Neuronal stem cell (in vitro differentiated cells): ENCODE data around the gene UBE2QL1.

Experiments
- DNase-seq: peaks from one replicate; pipeline ENCODE4 v3.0.0-alpha.2; 2013; ENCODE audit warnings: low spot score
- H2AFZ ChIP-seq: one replicate; pipeline ENCODE4 v1.6.1; 2013; ENCODE audit warnings: mild to moderate bottlenecking, low read length, inconsistent platforms
- H2AK5ac ChIP-seq: 2 replicates; pipeline ENCODE4 v1.6.1; 2013; ENCODE audit warnings: low read depth, mild to moderate bottlenecking, inconsistent platforms, low read length, moderate library complexity, mixed read lengths
- H2BK120ac ChIP-seq: 2 replicates; pipeline ENCODE4 v1.6.1; 2013; ENCODE audit warnings: low read depth, mild to moderate bottlenecking, inconsistent platforms, low read length, moderate library complexity, mixed read lengths
- H2BK12ac ChIP-seq: one replicate; pipeline ENCODE4 v1.6.1; 2013; ENCODE audit warnings: low read length, inconsistent platforms
- H2BK15ac ChIP-seq: 2 replicates; pipeline ENCODE4 v1.6.1; 2013; ENCODE audit warnings: mild to moderate bottlenecking, low read length, inconsistent platforms, mixed read lengths
- H2BK5ac ChIP-seq: one replicate; pipeline ENCODE4 v1.6.1; 2013; ENCODE audit warnings: inconsistent platforms, mild to moderate bottlenecking, low read length, moderate library complexity
- H3K14ac ChIP-seq: one replicate; pipeline ENCODE4 v1.6.1; 2013; ENCODE audit warnings: low read length, inconsistent platforms
- H3K18ac ChIP-seq: 2 replicates; pipeline ENCODE4 v1.6.1; 2013; ENCODE audit warnings: low read length, inconsistent platforms
- H3K23ac ChIP-seq: 2 replicates; pipeline ENCODE4 v1.6.1; 2013; ENCODE audit warnings: low read depth, mild to moderate bottlenecking, mixed read lengths, low read length, inconsistent platforms; ENCODE audit not compliant: poor library complexity
- H3K27ac ChIP-seq: replicated peaks from 3 replicates; pipeline ENCODE4 v1.5.1; 2013; ENCODE audit warnings: low read length, inconsistent platforms
- H3K27me3 ChIP-seq, 3 experiments: 2 replicates each; pipeline ENCODE4 v1.6.1; 2013; ENCODE audit warnings: low read length in 3 of 3, mild to moderate bottlenecking in 2 of 3, inconsistent platforms in 1 of 3, low read depth in 1 of 3, mixed read lengths in 1 of 3, moderate library complexity in 1 of 3; ENCODE audit not compliant: control insufficient read depth in 3 of 3, insufficient read depth in 3 of 3
- H3K36me3 ChIP-seq, 2 donors: replicated peaks in 1 of 2; 2 replicates each; pipeline ENCODE4 v1.6.1; 2013; ENCODE audit warnings: low read length in 2 of 2; ENCODE audit not compliant: control insufficient read depth in 2 of 2, insufficient read depth in 2 of 2
- H3K4ac ChIP-seq: 2 replicates; pipeline ENCODE4 v1.6.1; 2013; ENCODE audit warnings: inconsistent platforms, mild to moderate bottlenecking, low read length, moderate library complexity
- H3K4me1 ChIP-seq, 2 donors: 1 replicate in 1 of 2; 2 replicates in 1 of 2; pipeline ENCODE4 v1.6.1; 2013; ENCODE audit warnings: low read length in 2 of 2, low read depth in 1 of 2; ENCODE audit not compliant: control insufficient read depth in 2 of 2, insufficient read depth in 1 of 2
- H3K4me2 ChIP-seq: one replicate; pipeline ENCODE4 v1.6.1; 2013; ENCODE audit warnings: mild to moderate bottlenecking, low read length, inconsistent platforms; ENCODE audit not compliant: insufficient read depth, poor library complexity, severe bottlenecking
- H3K4me3 ChIP-seq, 2 donors: 2 replicates each; pipeline ENCODE4 v1.5.1; 2013; ENCODE audit warnings: low read length in 2 of 2, mild to moderate bottlenecking in 2 of 2, inconsistent platforms in 1 of 2, moderate library complexity in 1 of 2
- H3K79me1 ChIP-seq: one replicate; pipeline ENCODE4 v1.6.1; 2013; ENCODE audit warnings: low read depth, mild to moderate bottlenecking, inconsistent platforms, low read length, moderate library complexity
- H3K9ac ChIP-seq: one replicate; pipeline ENCODE4 v1.6.1; 2013; ENCODE audit warnings: mild to moderate bottlenecking, low read depth, low read length, inconsistent platforms; ENCODE audit not compliant: poor library complexity
- H3K9me3 ChIP-seq, 2 donors: replicated peaks in 1 of 2; 2 replicates each; pipeline versions ENCODE3 to v1.6.1; 2013; ENCODE audit warnings: low read length in 2 of 2, mild to moderate bottlenecking in 2 of 2, inconsistent platforms in 1 of 2, low read depth in 1 of 2, mixed read lengths in 1 of 2, moderate library complexity in 1 of 2; ENCODE audit not compliant: control insufficient read depth in 2 of 2, insufficient read depth in 1 of 2
- H4K8ac ChIP-seq: one replicate; pipeline ENCODE4 v1.6.1; 2013; ENCODE audit warnings: low read depth, mild to moderate bottlenecking, inconsistent platforms, low read length, moderate library complexity
- H4K91ac ChIP-seq: one replicate; pipeline ENCODE4 v1.6.1; 2013; ENCODE audit warnings: low read length, low read depth, mild to moderate bottlenecking, inconsistent platforms; ENCODE audit not compliant: poor library complexity
- WGBS, 2 donors: extraction: QIAGEN DNeasy Blood & Tissue Kit; methylation state at CpG; one replicate each; pipeline ENCODE4 v1.1.7; 2013; ENCODE audit warnings: missing lambda C conversion rate in 2 of 2, mixed read lengths in 1 of 2; ENCODE audit not compliant: insufficient read length in 2 of 2, insufficient replicate concordance in 1 of 2; ENCODE audit errors: extremely low coverage in 2 of 2; 5-methylcytosine and 5-hydroxymethylcytosine counted together

The UBE2QL1 gene

DNA sequence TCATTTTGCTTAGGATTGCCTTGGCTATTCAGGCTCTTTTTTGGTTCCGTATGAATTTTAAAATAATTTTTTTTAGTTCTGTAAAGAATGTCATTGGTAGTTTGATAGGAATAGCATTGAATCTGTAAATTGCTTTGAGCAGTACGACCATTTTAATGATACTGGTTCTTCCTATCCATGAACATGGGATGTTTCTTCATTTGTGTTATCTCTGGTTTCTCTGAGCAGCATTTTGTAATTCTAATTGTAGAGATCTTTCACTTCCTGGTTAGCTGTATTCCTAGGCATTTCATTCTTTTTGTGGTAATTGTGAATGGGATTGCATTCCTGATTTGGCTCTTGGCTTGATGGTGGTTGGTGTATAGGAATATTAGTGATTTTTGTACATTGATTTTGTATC lies 6.3 kb upstream of the UBE2QL1 start:
- Histone ChIP-seq H2AK5ac (no peak overlapping the region), H3K9ac (no peak overlapping the region), H3K14ac (no peak overlapping the region), H3K9me3 (peaks cover 2 to 4% of the 10 kb centered on the region in 2 donors), H4K8ac (no peak overlapping the region), H2BK120ac (no peak overlapping the region), H3K79me1 (no peaks in the 10 kb centered on the region), H2AFZ (no peak overlapping the region), H3K4me1 (no peaks in the 10 kb centered on the region), H3K18ac (no peak overlapping the region), H3K4me3 (no peak overlapping the region), H3K4me2 (no peak overlapping the region), H2BK15ac (no peak overlapping the region), H2BK12ac (no peak overlapping the region), H3K4ac (no peak overlapping the region), H3K23ac (no peak overlapping the region), H3K27me3 (peaks cover 0 to 4% (median 2%) of the 10 kb centered on the region in 3 experiments), H3K36me3 (no peaks in the 10 kb centered on the region), H3K27ac (no peak overlapping the region), H4K91ac (no peak overlapping the region), H2BK5ac (no peak overlapping the region)
- WGBS, 2 donors, result no CpG with 5 or more reads among the region's 2 CpGs
- no peak for DNase-seq

DNA sequence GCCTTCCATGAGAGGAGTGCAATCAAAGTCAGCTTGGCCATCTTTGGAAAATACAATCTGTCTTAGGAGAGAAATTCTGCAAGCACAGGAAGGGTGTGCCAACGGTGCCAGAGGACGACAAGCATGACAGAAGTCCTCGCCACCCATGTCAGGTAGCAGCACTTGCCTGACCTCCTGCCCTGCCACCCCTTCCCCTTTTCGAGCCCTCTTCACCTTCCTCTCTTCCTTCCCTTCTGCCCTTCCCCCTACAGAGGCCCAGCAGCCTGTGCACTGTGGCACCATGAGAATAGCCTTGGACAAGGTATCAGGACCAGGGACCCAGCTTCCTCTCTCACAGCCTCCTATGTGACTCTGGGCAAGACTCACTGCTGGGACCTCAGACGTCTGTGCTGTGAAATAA lies 5.3 kb upstream of the UBE2QL1 start:
- H4K91ac ChIP-seq, result no peak overlapping the region
- H3K36me3 ChIP-seq, result peaks cover 0 to 8% of the 10 kb centered on the region in 2 donors
- H3K4me3 ChIP-seq, result peak overlapping the region in 1 of 2 donors; percentile 8
- H3K4ac ChIP-seq, result no peak overlapping the region
- no peak overlapping the region for H2BK5ac ChIP-seq
- no peak overlapping the region for H2AK5ac ChIP-seq
- no peak overlapping the region for H4K8ac ChIP-seq
- no peak overlapping the region for H3K14ac ChIP-seq
- H3K9me3 ChIP-seq, result peaks cover 4 to 12% of the 10 kb centered on the region in 2 donors
- H2BK120ac ChIP-seq, result no peak overlapping the region
- DNase-seq, result no peak
- H3K23ac ChIP-seq, result peak overlapping the region; percentile 8
- H3K27ac ChIP-seq, result no peak overlapping the region
- H3K9ac ChIP-seq, result no peak overlapping the region
- H3K27me3 ChIP-seq, result peaks cover 0 to 14% (median 10%) of the 10 kb centered on the region in 3 experiments
- WGBS, 2 donors, result no CpG with 5 or more reads among the region's 5 CpGs
- peaks cover 5% of the 10 kb centered on the region for H3K79me1 ChIP-seq
- H3K4me1 ChIP-seq, result peaks cover 0 to 6% of the 10 kb centered on the region in 2 donors
- no peak overlapping the region for H2BK15ac ChIP-seq
- no peak overlapping the region for H3K4me2 ChIP-seq
- no peak overlapping the region for H3K18ac ChIP-seq
- no peak overlapping the region for H2BK12ac ChIP-seq
- H2AFZ ChIP-seq, result no peak overlapping the region

DNA sequence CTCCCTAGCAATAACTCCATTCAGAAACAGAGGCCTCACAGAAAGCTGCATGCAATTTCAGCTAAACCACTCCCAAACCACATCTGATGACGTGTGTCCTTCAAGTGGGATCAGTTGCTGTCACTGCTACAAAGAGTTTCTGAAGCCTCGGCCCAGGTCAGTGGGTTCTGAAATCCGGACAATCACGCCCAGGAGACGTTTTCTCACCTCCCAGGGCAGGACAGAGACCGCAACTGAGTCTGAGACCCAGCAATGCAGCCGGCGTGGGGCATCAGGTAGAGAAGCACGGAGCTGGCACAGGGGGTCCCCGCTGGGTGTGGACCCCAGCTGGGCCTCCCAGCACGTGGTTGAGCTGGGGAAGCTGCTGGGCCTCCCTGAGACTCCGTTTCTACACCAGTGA lies 2.6 kb upstream of the UBE2QL1 start:
- Histone ChIP-seq H2AFZ (no peak overlapping the region), H2BK120ac (no peak overlapping the region), H3K4me2 (no peak overlapping the region), H3K27me3 (peaks cover 3 to 40% (median 24%) of the 10 kb centered on the region in 3 experiments), H3K79me1 (peaks cover 5% of the 10 kb centered on the region), H3K9me3 (peaks cover 0 to 12% of the 10 kb centered on the region in 2 donors), H3K4me3 (no peak overlapping the region), H3K36me3 (peaks cover 0 to 8% of the 10 kb centered on the region in 2 donors), H3K9ac (no peak overlapping the region), H4K8ac (no peak overlapping the region), H3K14ac (no peak overlapping the region), H2BK12ac (no peak overlapping the region), H2BK15ac (no peak overlapping the region), H2AK5ac (no peak overlapping the region), H3K4ac (no peak overlapping the region), H3K27ac (no peak overlapping the region), H3K18ac (no peak overlapping the region), H3K23ac (no peak overlapping the region), H3K4me1 (peaks cover 0 to 6% of the 10 kb centered on the region in 2 donors), H2BK5ac (no peak overlapping the region), H4K91ac (no peak overlapping the region)
- no peak for DNase-seq
- no CpG with 5 or more reads among the region's 12 CpGs for WGBS, 2 donors

DNA sequence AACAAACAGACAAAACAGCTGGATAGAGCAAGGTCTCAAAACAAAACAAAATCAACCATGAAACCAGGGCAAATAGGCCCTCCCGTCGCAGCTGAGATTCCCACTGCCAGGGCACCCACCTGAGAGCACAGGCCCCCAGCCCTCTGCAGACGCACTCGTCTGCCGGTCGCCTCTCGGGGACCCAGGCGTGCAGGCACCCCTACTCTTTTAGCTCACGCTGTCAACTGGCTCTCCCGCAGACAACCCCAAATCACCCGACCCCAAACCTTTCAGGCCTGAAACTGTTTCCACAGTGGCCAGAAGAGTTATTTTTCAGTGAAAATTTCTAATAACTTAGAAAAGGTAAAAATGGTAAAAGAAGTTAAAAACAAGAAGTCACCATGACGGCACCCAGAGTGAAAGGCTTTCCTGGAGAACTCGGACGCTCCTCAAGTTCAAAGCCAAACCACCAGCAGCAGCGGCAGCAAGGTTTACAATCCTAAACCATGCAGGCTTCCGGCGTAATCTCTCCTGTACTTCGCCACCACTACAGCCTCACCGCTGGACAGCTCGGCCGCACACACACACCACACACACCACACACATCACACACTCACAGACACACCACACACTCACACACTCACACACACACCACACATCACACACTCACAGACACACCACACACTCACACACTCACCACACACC lies 1.9 kb upstream of the UBE2QL1 start:
- Histone ChIP-seq H2BK15ac (no peak overlapping the region), H3K9ac (peak overlapping the region; percentile 17), H3K14ac (no peak overlapping the region), H2BK120ac (no peak overlapping the region), H3K9me3 (peaks cover 0 to 12% of the 10 kb centered on the region in 2 donors), H2BK5ac (no peak overlapping the region), H4K91ac (peak overlapping the region; percentile 90), H3K27ac (no peak overlapping the region), H3K18ac (no peak overlapping the region), H3K27me3 (peaks cover 3 to 47% (median 24%) of the 10 kb centered on the region in 3 experiments), H2AK5ac (no peak overlapping the region), H3K4me3 (no peak overlapping the region), H3K79me1 (peaks cover 5% of the 10 kb centered on the region), H2BK12ac (no peak overlapping the region), H2AFZ (no peak overlapping the region), H3K4ac (no peak overlapping the region), H3K4me2 (no peak overlapping the region), H4K8ac (no peak overlapping the region), H3K36me3 (peaks cover 0 to 8% of the 10 kb centered on the region in 2 donors), H3K4me1 (peaks cover 0 to 6% of the 10 kb centered on the region in 2 donors), H3K23ac (peak overlapping the region; percentile 96)
- no peak for DNase-seq
- WGBS, 2 donors, result no CpG with 5 or more reads among the region's 21 CpGs
